CD4-positive, alpha-beta T cell treated with Interleukin-2 at 100 ng/mL for 4 hours (primary cell): ENCODE results near the gene NRAP.

Experiments used
- DNase-seq: peaks from one replicate; pipeline ENCODE4 v3.0.0-alpha.2; 2020; ENCODE audit warnings: low spot score

Gene NRAP

DNA sequence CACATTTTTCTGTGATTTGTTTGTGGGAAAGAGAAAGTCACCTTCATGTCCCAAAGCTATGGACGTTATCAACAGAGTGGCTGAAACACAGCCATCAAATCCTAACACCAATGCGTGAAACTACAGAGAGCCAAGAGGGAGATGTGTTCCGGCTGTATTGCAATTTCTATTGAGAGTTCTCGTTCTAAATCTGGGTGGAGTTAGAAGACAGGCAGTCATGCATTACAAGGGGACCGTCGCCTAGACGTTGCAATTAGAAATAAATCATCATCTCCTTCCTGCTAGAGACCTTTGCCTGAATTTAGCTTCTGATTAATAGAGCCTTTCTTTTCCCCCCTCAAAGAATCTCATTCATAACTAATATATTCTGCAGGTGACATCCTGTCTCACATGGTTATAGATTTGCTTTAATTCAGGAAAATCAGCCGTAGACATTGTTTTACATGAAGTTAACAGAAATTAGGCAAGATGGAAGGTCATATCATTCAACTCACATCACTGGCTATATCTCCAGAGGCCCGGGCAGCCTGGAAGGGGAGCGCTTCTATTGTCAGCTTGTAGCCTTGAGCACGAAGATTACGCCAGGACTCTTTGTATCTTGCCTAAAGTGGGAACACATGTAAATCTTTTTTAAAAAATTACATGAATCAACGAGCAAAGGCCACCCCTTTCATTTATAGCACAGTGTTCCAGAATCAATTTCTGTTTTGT is 58.4 kb downstream of the NRAP start:
- no peak for DNase-seq

DNA sequence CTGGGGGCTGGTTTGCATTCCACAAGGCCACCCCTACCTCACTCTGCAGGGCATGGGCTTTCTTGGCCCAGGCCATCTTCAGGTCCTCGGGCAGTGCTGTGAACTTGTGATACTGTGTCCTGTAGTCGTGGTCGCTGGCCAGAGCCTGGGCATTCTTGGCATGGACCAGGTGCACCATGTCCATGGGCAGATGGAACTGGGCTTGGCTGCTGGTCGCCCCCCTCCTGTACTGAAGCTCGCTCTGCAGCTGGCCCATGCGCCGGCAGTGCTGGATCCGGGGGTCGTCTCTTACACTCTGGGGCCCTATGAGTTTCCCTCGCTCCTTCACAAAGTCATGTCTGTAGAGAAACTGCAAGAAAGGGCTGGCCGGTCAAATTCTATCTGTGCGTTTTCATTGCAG is 59.3 kb downstream of the NRAP start:
- no peak for DNase-seq

GRCh38 chr10:113603057-113603777 is 60.6 kb downstream of the NRAP start:
- DNase-seq, result no peak

DNA sequence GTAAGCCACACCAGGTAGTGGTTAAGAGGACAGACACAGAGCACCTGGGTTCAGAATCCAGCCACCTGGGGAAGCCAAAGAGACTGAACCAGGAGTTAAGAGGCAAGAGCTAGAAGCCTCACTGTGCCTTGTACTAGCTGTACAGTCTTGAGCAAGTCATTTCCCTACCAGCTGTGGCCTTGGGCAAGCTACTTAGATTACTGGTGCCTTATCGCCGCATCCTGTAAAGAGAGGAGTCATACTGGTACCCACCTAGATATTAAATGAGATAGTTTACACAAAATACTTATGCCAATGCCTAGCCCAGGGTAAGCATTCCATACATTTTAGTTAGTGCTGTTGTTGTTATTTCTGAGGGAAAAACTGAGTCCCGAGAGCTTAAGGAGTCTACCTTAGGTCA is 63.3 kb downstream of the NRAP start:
- DNase-seq, result no peak

GRCh38 chr10:113594652-113595051 is 69.2 kb downstream of the NRAP start:
- no peak for DNase-seq

GRCh38 chr10:113592380-113592779 is 71.5 kb downstream of the NRAP start:
- DNase-seq, result no peak

DNA sequence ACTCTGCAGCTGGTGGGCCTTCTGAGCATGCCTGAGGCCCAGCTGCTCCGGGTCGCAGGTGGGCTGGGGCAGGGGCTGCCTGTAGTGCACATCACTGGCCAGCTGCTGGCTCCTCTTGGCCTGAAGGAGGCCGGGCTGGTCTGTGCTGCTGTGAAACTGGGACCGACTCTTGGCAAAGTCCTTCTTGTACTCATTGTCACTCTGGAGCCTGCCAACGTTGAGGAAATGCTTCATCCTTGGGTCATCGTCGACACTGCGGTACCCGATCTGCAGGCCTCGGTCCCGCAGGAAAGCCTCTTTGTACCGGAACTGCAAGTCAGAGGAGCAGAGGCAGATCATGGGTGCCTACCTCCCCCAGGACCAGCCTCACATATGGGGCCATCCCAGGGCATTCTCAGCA is 73.3 kb downstream of the NRAP start:
- no peak for DNase-seq

GRCh38 chr10:113589201-113589770 is 74.6 kb downstream of the NRAP start:
- DNase-seq, result no peak

DNA sequence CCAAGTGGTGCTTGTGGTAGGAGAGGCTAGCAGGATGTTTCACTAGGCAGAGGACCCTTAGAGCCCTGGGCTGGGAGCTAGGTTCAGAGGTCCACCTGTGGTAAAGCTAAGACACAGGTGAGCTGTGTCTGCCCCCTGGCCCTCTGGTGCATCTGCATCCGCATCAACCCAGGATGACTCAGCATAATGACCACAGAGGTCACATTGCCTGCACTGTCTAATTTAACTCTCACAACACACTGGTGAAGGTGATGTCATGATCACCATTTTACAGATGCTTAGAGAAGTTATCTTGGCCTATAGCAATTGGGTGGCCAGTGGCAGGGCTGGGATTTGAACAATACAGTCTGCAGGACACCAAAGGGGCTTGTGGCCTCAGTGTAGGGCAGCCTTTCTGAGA is 77.9 kb downstream of the NRAP start:
- DNase-seq, result no peak

GRCh38 chr10:113583571-113583970 is 80.3 kb downstream of the NRAP start:
- DNase-seq, result no peak

DNA sequence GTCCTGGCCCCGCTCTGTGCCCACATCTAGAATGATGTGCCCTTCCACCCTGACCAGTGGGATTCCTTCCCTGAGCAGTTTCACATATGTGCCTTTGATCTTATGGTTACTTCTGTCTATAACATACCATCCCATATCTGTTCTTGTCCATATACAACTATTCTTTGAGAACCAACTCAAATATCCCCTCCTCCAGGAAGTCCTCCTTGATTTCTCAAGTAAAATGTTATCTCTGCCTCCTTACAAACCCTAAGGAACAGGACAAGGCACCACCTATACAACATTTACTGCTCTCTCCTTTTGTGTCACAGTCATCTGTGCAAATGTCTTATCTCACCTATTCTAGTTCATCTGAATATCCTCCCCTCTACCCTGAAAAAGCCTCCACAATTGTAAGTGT is 82.7 kb downstream of the NRAP start:
- no peak for DNase-seq

- no peak for DNase-seq
These were observed 85.1 kb downstream of the NRAP start for GRCh38 chr10:113578773-113579172.

- DNase-seq, result no peak
These were observed 87.0 kb downstream of the NRAP start for GRCh38 chr10:113576852-113577251.

DNA sequence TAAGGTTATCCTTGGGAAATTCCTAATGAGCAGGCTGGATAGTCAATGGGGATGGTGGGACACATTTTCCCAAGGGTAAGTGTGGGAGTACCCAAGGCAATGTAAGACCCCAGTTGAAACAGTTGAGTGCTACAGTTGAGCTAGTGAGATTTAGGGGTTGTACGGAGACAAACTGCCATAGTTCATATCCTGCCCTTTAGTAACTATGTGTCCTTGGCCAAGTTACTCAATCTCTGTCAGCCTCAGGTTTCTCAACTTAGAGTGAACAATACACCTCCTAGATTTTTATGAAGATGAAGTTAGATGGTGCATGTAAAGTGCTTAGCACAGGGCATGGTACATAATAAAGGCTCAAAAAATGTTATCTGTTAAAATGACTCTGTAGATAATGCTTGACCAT is 90.5 kb downstream of the NRAP start:
- DNase-seq, result no peak

GRCh38 chr10:113572520-113573290 is 91.1 kb downstream of the NRAP start:
- no peak for DNase-seq

- DNase-seq, result no peak
These were observed 94.3 kb downstream of the NRAP start for GRCh38 chr10:113569576-113569975.

DNA sequence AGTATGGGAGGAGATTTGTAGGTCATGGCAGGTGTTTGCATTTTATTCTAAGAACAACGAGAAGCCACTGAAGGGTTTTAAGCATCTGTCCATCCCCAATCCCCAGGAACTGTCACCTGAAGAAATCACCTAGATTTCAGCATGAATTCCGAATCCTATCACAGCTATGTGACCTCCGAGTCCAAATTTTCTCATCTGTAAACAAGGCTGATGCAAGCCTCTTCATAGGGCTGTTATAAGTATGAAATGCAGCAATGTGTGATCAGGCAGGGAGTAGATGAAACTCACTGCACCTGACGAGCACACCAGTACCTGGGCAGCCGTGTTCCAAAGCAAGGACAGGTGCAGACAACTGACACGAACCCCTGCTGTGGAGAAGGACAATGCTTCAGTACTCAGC is 97.0 kb downstream of the NRAP start:
- no peak for DNase-seq

DNA sequence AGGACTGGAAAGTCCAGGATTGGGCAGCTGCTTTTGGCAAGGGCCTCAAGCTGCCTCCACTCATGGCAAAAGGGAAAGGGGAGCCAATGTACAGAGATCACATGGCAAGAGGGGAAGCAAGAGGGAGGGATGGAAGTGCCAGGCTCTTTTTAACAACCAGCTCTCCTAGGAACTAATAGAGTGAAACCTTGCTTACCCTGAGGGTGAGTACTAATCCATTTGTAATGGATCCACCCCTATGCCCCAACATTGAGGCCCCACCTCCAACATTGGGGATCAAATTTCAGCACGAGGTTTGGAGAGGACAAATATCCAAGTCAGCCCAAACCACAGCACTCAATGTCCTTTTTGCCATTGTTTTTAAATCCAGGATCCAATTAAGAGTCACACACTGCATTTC is 98.5 kb downstream of the NRAP start:
- no peak for DNase-seq

GRCh38 chr10:113563306-113564088 is 100.3 kb downstream of the NRAP start:
- peak; percentile 51 for DNase-seq

- DNase-seq, result no peak
These were observed 101.1 kb downstream of the NRAP start for GRCh38 chr10:113562704-113563103.

GRCh38 chr10:113562069-113562468 is 101.8 kb downstream of the NRAP start:
- no peak for DNase-seq

DNA sequence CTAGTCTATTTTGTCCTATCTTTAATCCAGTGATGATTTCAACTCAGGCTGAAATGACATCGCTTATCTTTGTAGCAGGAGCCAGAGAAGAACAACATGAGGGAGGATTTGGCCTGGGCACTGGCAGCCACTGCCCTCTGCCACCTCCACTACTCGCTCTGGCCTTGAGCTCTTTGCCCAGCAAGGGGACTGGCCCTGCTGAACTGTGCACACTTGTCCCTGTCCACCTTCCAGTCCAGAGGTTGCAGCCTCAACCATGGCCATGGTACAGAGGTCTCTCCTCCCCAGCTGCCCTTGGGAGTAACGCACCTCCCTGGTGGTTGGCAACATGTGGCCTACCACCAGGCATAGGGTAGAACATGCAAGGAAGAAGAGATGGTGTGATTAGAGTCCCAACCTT is 102.6 kb downstream of the NRAP start:
- no peak for DNase-seq
